ENCODE results near the gene P3H2. TPM values are rescaled to one million over a fixed set of nuclear protein-coding genes. Genes with fewer than 3 reads are reported as not detected.

The P3H2 gene
- total and polyA plus RNA-seq, 9 of the 15 experiments (the other 6 are each of a cell fraction or from before 2014, with no cell fraction given), result 0.04 to 0.26 (median 0.22) TPM; not detected in 6

GRCh38 chr3:189909573-189909972 lies 211.1 kb downstream of the P3H2 start:
- H3K9me3 ChIP-seq (replicated peaks; ENCODE audit: control insufficient read depth, insufficient read depth, low read depth, low read length), result no peaks in the 10 kb centered on the region
- H4K20me1 ChIP-seq (replicated peaks; ENCODE audit: control insufficient read depth, insufficient read depth, low read length), result no peaks in the 10 kb centered on the region
- no peak for ATAC-seq
- H3K36me3 ChIP-seq (ENCODE audit: control insufficient read depth, insufficient read depth, low read length), result no peaks in the 10 kb centered on the region
- POLR2A ChIA-PET, result no interaction called here
- in situ Hi-C loops (cut with MboI), result no loop called here
- H3K4me1 ChIP-seq (replicated peaks in 1 of 2; ENCODE audit: control insufficient read depth in 2 of 2, insufficient read depth in 2 of 2, low read length in 2 of 2), result no peaks in the 10 kb centered on the region
- H2AFZ ChIP-seq (ENCODE audit: low read depth, low read length), result no peak overlapping the region
- CTCF ChIA-PET (ENCODE audit: low intra/inter-chr PET ratio), result no interaction called here
- FAIRE-seq, result no peak
- no peak overlapping the region for H3K4me3 ChIP-seq
- H3K9ac ChIP-seq (ENCODE audit: insufficient read depth in 1 of 2, low read depth in 2 of 2, low read length in 2 of 2), result no peak overlapping the region
- no TSS peak for BruUV-seq (replicated peaks)
- no peak overlapping the region for H3K27ac ChIP-seq (ENCODE audit: extremely low read depth, low read depth, low read length)
- no peaks in the 10 kb centered on the region for H3K9me1 ChIP-seq (ENCODE audit: control insufficient read depth, insufficient read depth, low read length)
- intact Hi-C loops (cut with micrococcal nuclease), result no loop called here
- DNase-seq (ENCODE audit: extremely low read depth in 1 of 4, low spot score in 3 of 4), result no peak
- H3K4me2 ChIP-seq (ENCODE audit: insufficient read depth, low read length), result no peak overlapping the region
- no peaks in the 10 kb centered on the region for H3K27me3 ChIP-seq (ENCODE audit: control insufficient read depth in 2 of 2, insufficient read depth in 2 of 2, low read length in 2 of 2)
- WGBS (ENCODE audit: insufficient coverage, low coverage, missing lambda C conversion rate), result 3% methylated on average over 2 of the region's 2 CpGs
- no peaks in the 10 kb centered on the region for H3K79me2 ChIP-seq (ENCODE audit: control insufficient read depth, insufficient read depth, low read length)
- no peak for TF ChIP-seq HCFC1 (IDR thresholded peaks at IDR 0.05; ENCODE audit: low read depth, low read length)
- no peak for TF ChIP-seq SUPT5H (IDR thresholded peaks at IDR 0.05)
- TF ChIP-seq REST (IDR thresholded peaks at IDR 0.05; ENCODE audit: borderline replicate concordance), result no peak
- TF ChIP-seq REST (CRISPR knock-in tag; IDR thresholded peaks at IDR 0.05; ENCODE audit: low read depth), result no peak
- TF ChIP-seq, protein P1, sequence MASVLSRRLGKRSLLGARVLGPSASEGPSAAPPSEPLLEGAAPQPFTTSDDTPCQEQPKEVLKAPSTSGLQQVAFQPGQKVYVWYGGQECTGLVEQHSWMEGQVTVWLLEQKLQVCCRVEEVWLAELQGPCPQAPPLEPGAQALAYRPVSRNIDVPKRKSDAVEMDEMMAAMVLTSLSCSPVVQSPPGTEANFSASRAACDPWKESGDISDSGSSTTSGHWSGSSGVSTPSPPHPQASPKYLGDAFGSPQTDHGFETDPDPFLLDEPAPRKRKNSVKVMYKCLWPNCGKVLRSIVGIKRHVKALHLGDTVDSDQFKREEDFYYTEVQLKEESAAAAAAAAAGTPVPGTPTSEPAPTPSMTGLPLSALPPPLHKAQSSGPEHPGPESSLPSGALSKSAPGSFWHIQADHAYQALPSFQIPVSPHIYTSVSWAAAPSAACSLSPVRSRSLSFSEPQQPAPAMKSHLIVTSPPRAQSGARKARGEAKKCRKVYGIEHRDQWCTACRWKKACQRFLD (CRISPR knock-in tag; IDR thresholded peaks at IDR 0.05), result no peak
- TF ChIP-seq SRF (CRISPR knock-in tag; IDR thresholded peaks at IDR 0.05), result no peak
- no peak for TF ChIP-seq BHLHE40 (IDR thresholded peaks at IDR 0.05; ENCODE audit: low read length)
- TF ChIP-seq ZNF23 (CRISPR knock-in tag; IDR thresholded peaks at IDR 0.05), result no peak
- no peak for TF ChIP-seq ARHGAP35 (IDR thresholded peaks at IDR 0.05; ENCODE audit: partially characterized antibody)
- TF ChIP-seq PCBP1 (IDR thresholded peaks at IDR 0.05; ENCODE audit: low read depth, low read length, poor library complexity, severe bottlenecking), result no peak
- no peak for TF ChIP-seq MLLT1 (IDR thresholded peaks at IDR 0.05)
- TF ChIP-seq KAT8 (IDR thresholded peaks at IDR 0.05; ENCODE audit: low read depth), result no peak
